Esophagus squamous epithelium (tissue), 5 donors: Measurements from ENCODE around the gene SUSD1. TPM values are rescaled to one million over a fixed set of nuclear protein-coding genes. Genes with fewer than 3 reads are reported as not detected.

Source experiments
- DNase-seq: peaks from one replicate; lab custom pipeline; 2025; lab: John Stamatoyannopoulos, UW
- H3K27ac ChIP-seq, 4 donors: fragments of 200-600 bp; sonication (generic); one replicate each; pipeline ENCODE4 v1.5.1; 2016 to 2019; ENCODE audit warnings: mild to moderate bottlenecking in 1 of 4
- H3K27me3 ChIP-seq, 4 donors: fragments of 200-600 bp; sonication (generic); 1 replicate in 3 of 4; 2 replicates in 1 of 4; pipeline versions ENCODE4 v1.5.1 to v1.6.0; 2017 to 2021; ENCODE audit warnings: antibody characterized with exemption in 1 of 4
- H3K36me3 ChIP-seq, 3 donors: fragments of 200-600 bp; sonication (generic); one replicate each; pipeline ENCODE4 v1.5.1; 2016 to 2019
- H3K4me1 ChIP-seq, 3 donors: fragments of 200-600 bp; sonication (generic); one replicate each; pipeline ENCODE4 v1.5.1; 2017 to 2019
- H3K4me3 ChIP-seq, 4 donors: fragments of 200-600 bp; sonication (generic); 1 replicate in 3 of 4; 2 replicates in 1 of 4; pipeline ENCODE4 v1.5.1; 2016 to 2019; ENCODE audit warnings: mild to moderate bottlenecking in 2 of 4, moderate library complexity in 1 of 4
- H3K9me3 ChIP-seq, 3 donors: fragments of 200-600 bp; sonication (generic); one replicate each; pipeline ENCODE4 v1.5.1; 2016 to 2019
- POLR2A ChIP-seq, 4 donors: fragments of 450-650 bp; IDR thresholded peaks; one replicate each; pipeline ENCODE4 v1.6.1; 2017; ENCODE audit warnings: antibody characterized with exemption in 4 of 4, mild to moderate bottlenecking in 4 of 4, moderate library complexity in 3 of 4
- WGBS, 2 donors: methylation state at CpG; one replicate each; pipeline ENCODE4 v1.1.5; 2018; 5-methylcytosine and 5-hydroxymethylcytosine counted together
- intact Hi-C: fragments of 100-400 bp; cut with DNase I; formaldehyde crosslinking; loops from one replicate; pipeline ENCODE4 v1.15.0; 2022
- total RNA-seq, 4 donors: library from RNA; depleted of rRNA; stranded (reverse); fragments of >200 nt; gene quantifications; one replicate each; pipeline ENCODE4 v1.1.0, GENCODE V29; 2016
- TF ChIP-seq, protein P1 (sequence below), 6 experiments: fragments of 450-650 bp in 4 of 6; fragments of 200-600 bp in 2 of 6; sonication (generic) in 2 of 6; IDR thresholded peaks; one replicate each; pipeline ENCODE4 v1.5.1; 2016 to 2019; ENCODE audit warnings: antibody characterized with exemption in 6 of 6, mild to moderate bottlenecking in 4 of 6, moderate library complexity in 4 of 6
- donor health status: DM: yes; HTN: yes; CAD: no.

Gene SUSD1
- total RNA-seq, 4 donors from 2014 or later: 5.6 to 6.6 (median 6.5) TPM

- H3K4me1 ChIP-seq: peaks cover 0 to 24% (median 9%) of the 10 kb centered on the region in 3 donors
- TF ChIP-seq, protein P1, sequence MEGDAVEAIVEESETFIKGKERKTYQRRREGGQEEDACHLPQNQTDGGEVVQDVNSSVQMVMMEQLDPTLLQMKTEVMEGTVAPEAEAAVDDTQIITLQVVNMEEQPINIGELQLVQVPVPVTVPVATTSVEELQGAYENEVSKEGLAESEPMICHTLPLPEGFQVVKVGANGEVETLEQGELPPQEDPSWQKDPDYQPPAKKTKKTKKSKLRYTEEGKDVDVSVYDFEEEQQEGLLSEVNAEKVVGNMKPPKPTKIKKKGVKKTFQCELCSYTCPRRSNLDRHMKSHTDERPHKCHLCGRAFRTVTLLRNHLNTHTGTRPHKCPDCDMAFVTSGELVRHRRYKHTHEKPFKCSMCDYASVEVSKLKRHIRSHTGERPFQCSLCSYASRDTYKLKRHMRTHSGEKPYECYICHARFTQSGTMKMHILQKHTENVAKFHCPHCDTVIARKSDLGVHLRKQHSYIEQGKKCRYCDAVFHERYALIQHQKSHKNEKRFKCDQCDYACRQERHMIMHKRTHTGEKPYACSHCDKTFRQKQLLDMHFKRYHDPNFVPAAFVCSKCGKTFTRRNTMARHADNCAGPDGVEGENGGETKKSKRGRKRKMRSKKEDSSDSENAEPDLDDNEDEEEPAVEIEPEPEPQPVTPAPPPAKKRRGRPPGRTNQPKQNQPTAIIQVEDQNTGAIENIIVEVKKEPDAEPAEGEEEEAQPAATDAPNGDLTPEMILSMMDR (IDR thresholded peaks at IDR 0.05): no peak
- no peak for TF ChIP-seq POLR2A (IDR thresholded peaks at IDR 0.05)
- H3K27me3 ChIP-seq: no peaks in the 10 kb centered on the region
- no peak overlapping the region for H3K27ac ChIP-seq
- peaks cover 0 to 17% (median 0%) of the 10 kb centered on the region in 3 donors for H3K36me3 ChIP-seq
- no peak for DNase-seq
- intact Hi-C loops: no loop called here
- 58 to 67% methylated on average over 6 of the region's 6 CpGs for WGBS, 2 donors
- no peak overlapping the region for H3K4me3 ChIP-seq
- H3K9me3 ChIP-seq: no peaks in the 10 kb centered on the region
These were observed 55.1 kb downstream of the SUSD1 start for GRCh38 chr9:112120030-112120341.

- TF ChIP-seq POLR2A (IDR thresholded peaks at IDR 0.05): no peak
- TF ChIP-seq, protein P1 (IDR thresholded peaks at IDR 0.05): no peak
These were observed 55.7 kb downstream of the SUSD1 start for GRCh38 chr9:112119225-112120029.

DNA sequence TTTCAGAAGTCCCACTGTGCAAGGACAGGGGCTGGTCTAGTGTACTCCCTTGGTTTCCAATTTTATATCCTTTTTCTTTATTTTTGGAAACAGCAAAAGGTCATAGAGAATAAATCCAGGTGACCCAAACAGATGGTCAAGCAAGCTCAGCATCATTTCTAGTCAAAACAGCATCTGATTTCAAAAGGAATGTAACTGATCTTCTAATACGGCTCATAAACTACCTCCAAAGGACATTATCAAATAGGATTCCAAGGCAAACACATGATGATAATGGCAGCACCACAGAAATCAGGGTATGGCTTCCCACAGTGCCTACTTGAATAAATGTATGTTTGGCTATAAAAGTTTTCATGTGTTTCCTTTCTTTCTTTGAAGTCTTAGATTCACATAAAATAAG, 57.1 kb downstream of the SUSD1 start:
- intact Hi-C loops: no loop called here

More at GRCh38 chr9:112119225-112120029, 55.7 kb downstream of the SUSD1 start:
- no peaks in the 10 kb centered on the region for H3K9me3 ChIP-seq
- no peak for DNase-seq
- peaks cover 0 to 17% (median 0%) of the 10 kb centered on the region in 3 donors for H3K36me3 ChIP-seq
- peak overlapping the region in 1 of 4 donors; percentile 0 for H3K27ac ChIP-seq
- intact Hi-C loops: no loop called here
- H3K4me3 ChIP-seq: no peak overlapping the region
- no peaks in the 10 kb centered on the region for H3K27me3 ChIP-seq
- 46 to 59% methylated on average over 10 of the region's 10 CpGs for WGBS, 2 donors
- H3K4me1 ChIP-seq: peaks cover 0 to 24% (median 9%) of the 10 kb centered on the region in 3 donors

GRCh38 chr9:112115970-112116753, 58.9 kb downstream of the SUSD1 start:
- Histone ChIP-seq H3K36me3 (no peaks in the 10 kb centered on the region), H3K4me1 (peaks cover 0 to 43% (median 14%) of the 10 kb centered on the region in 3 donors), H3K9me3 (no peaks in the 10 kb centered on the region), H3K27ac (no peak overlapping the region), H3K4me3 (no peak overlapping the region), H3K27me3 (no peaks in the 10 kb centered on the region)
- 73% methylated on average over 3 of the region's 3 CpGs for WGBS, 2 donors
- intact Hi-C loops: no loop called here
- TF ChIP-seq, protein P1 (IDR thresholded peaks at IDR 0.05): no peak
- no peak for TF ChIP-seq POLR2A (IDR thresholded peaks at IDR 0.05)
- DNase-seq: no peak

More for the DNA sequence above, 57.1 kb downstream of the SUSD1 start:
- Histone ChIP-seq H3K36me3 (peaks cover 0 to 4% (median 0%) of the 10 kb centered on the region in 3 donors), H3K4me3 (no peak overlapping the region), H3K9me3 (no peaks in the 10 kb centered on the region), H3K27me3 (no peaks in the 10 kb centered on the region), H3K27ac (no peak overlapping the region), H3K4me1 (peaks cover 0 to 31% (median 9%) of the 10 kb centered on the region in 3 donors)
- 80 to 100% methylated on average over 1 of the region's 1 CpG for WGBS, 2 donors
- TF ChIP-seq POLR2A (IDR thresholded peaks at IDR 0.05): no peak
- TF ChIP-seq, protein P1 (IDR thresholded peaks at IDR 0.05): no peak
- DNase-seq: no peak

DNA sequence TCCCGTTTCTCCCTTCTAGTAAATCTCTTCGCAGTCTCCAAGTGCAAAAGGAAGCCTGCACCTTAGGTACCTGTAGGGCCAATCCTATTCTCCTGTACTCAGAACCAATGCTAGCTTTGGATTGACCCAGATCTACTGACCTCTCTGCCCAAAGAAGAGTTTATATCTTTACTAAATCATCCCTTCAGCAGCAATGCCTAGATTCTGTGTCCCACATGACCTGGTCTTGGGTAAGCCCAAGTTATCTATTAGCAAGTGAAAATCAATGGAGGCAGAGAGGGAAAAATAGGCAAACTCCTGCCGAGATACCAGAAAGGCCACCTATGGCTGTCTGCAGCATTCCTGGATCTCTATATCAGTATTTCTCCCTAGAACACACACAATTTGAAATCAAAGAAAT, 60.0 kb downstream of the SUSD1 start:
- WGBS, 2 donors: 76 to 80% methylated on average over 3 of the region's 3 CpGs
- no peaks in the 10 kb centered on the region for H3K27me3 ChIP-seq
- H3K36me3 ChIP-seq: no peaks in the 10 kb centered on the region
- intact Hi-C loops: no loop called here
- no peak overlapping the region for H3K27ac ChIP-seq
- no peak overlapping the region for H3K4me3 ChIP-seq
- no peaks in the 10 kb centered on the region for H3K9me3 ChIP-seq
- no peak for DNase-seq
- no peak for TF ChIP-seq POLR2A (IDR thresholded peaks at IDR 0.05)
- TF ChIP-seq, protein P1 (IDR thresholded peaks at IDR 0.05): no peak
- peaks cover 0 to 44% (median 21%) of the 10 kb centered on the region in 3 donors for H3K4me1 ChIP-seq
